Heart right ventricle (tissue), 16 donors: Measurements from ENCODE around the gene OR52E1. TPM values are rescaled to one million over a fixed set of nuclear protein-coding genes. Genes with fewer than 3 reads are reported as not detected.

Experiments used
- ATAC-seq, 8 donors: fragments of 200-7000 bp; cut with Tn5 transposase; one replicate each; pipeline ENCODE4 v1.9.1; 2020; ENCODE audit warnings: mild to moderate bottlenecking in 8 of 8, moderate library complexity in 8 of 8, moderate number of reproducible peaks in 1 of 8
- DNase-seq, 2 donors: peaks; one replicate each; pipeline ENCODE4 v3.0.0-alpha.2; 2020
- H3K27ac ChIP-seq, 10 donors: fragments of 200-600 bp; sonication (generic) in 2 of 10; one replicate each; pipeline versions ENCODE4 v1.5.0 to v1.8.0; 2020 to 2022; ENCODE audit warnings: mild to moderate bottlenecking in 3 of 10
- H3K27me3 ChIP-seq, 7 donors: fragments of 200-600 bp; one replicate each; pipeline ENCODE4 v1.8.0; 2021 to 2022; ENCODE audit warnings: mild to moderate bottlenecking in 2 of 7
- H3K36me3 ChIP-seq, 9 donors: fragments of 200-600 bp; sonication (generic) in 1 of 9; one replicate each; pipeline versions ENCODE4 v1.5.0 to v1.8.0; 2020 to 2022; ENCODE audit warnings: mild to moderate bottlenecking in 2 of 9
- H3K4me1 ChIP-seq, 9 donors: fragments of 200-600 bp; sonication (generic) in 1 of 9; one replicate each; pipeline versions ENCODE4 v1.5.0 to v1.8.0; 2020 to 2022; ENCODE audit warnings: mild to moderate bottlenecking in 4 of 9
- H3K4me3 ChIP-seq, 10 donors: fragments of 200-600 bp; sonication (generic) in 2 of 10; one replicate each; pipeline versions ENCODE4 v1.5.0 to v1.8.0; 2020 to 2022; ENCODE audit warnings: mild to moderate bottlenecking in 7 of 10, moderate library complexity in 2 of 10
- H3K9me3 ChIP-seq, 11 donors: fragments of 200-600 bp in 10 of 11; sonication (generic) in 2 of 11; one replicate each; pipeline versions ENCODE4 v1.5.0 to v1.8.0; 2013 to 2022; ENCODE audit warnings: mild to moderate bottlenecking in 2 of 11, control low read depth in 1 of 11, moderate library complexity in 1 of 11
- CTCF ChIP-seq, 9 donors: fragments of 200-600 bp; sonication (generic) in 2 of 9; IDR thresholded peaks; one replicate each; pipeline versions ENCODE4 v1.5.0 to v1.8.0; 2021 to 2022; ENCODE audit warnings: antibody characterized with exemption in 9 of 9, mild to moderate bottlenecking in 5 of 9, moderate library complexity in 1 of 9
- WGBS, 2 donors: extraction: QIAGEN DNeasy Blood & Tissue Kit; methylation state at CpG; one replicate each; pipeline ENCODE4 v1.1.7; 2013; ENCODE audit warnings: inconsistent platforms in 1 of 2; 5-methylcytosine and 5-hydroxymethylcytosine counted together
- intact Hi-C, 10 donors: fragments of 100-400 bp; cut with DNase I; formaldehyde crosslinking; loops; one replicate each; pipeline versions ENCODE4 v1.11.1 to v1.14.2; 2022
- polyA plus RNA-seq, 2 donors: library from polyadenylated mRNA; stranded (reverse); fragments of 200-250 nt; gene quantifications; one replicate each; pipeline ENCODE4 v1.2.3, GENCODE V29; 2013
- total RNA-seq, 10 donors: library from RNA; stranded (reverse); fragmentation: NEBNext Ultra II Directional in 3 of 10; extraction: Animal tissue kit (Norgen Biotek cat#: 25700) in 3 of 10; gene quantifications; one replicate each; pipeline versions ENCODE4 v1.2.1 to v1.2.4, GENCODE V29; 2021 to 2023
- donor health status: Arrhythmogenic right ventricular cardiomyopathy.
- donor health status: ischemic (EF 13 %, LVEDD 7.1; RV severe dilation, severe dysfunction).
- donor health status: healthy with polysubstance abuse.
- donor health status: DM: no; HTN: yes; CAD: no.
- donor health status: DM: no; HTN: no; CAD: no.
- donor health status: ischemic (EF 25% LVEDD 6.9; RV normal size, moderate dysfunction).
- donor health status: ischemic (EF 25% LVEDD 5.7; RV mildly dilated, moderate dysfunction).
- donor health status: healthy.
- donor health status: DM: yes; HTN: yes; CAD: no.
- donor health status: Ischemic cardiomyopathy.
- donor health status: ischemic (EF 35%, LVEDD 5.7; RV mildly dilated, moderate dysfunction).
- donor health status: nonischemic (EF 11% LVEDD 7.7; RV severe dilation, severe dysfunction).
- donor health status: DM: yes; HTN: yes; CAD: no.
- donor health status: PGD.
- donor health status: ischemic (EF 29% LVEDD 5.4; RV normal size, mild dysfunction).
- donor health status: nonischemic (EF 23%, LVEDD 6.1; RV moderate dilation, normal function).

Gene OR52E1
- total and polyA plus RNA-seq, 12 donors, result not detected

GRCh38 chr11:5092821-5093585 is 23.6 kb downstream of the OR52E1 start:
- no peaks in the 10 kb centered on the region for H3K36me3 ChIP-seq
- no peak overlapping the region for H3K27ac ChIP-seq
- H3K9me3 ChIP-seq, result no peaks in the 10 kb centered on the region
- H3K4me1 ChIP-seq, result no peaks in the 10 kb centered on the region
- 82 to 85% methylated on average over 8 of the region's 8 CpGs for WGBS, 2 donors
- no peaks in the 10 kb centered on the region for H3K27me3 ChIP-seq
- H3K4me3 ChIP-seq, result no peak overlapping the region
- TF ChIP-seq CTCF (IDR thresholded peaks at IDR 0.05), result no peak
- ATAC-seq (no peak), DNase-seq (no peak)
- intact Hi-C loops, result no loop called here

GRCh38 chr11:5096011-5096410 is 26.6 kb downstream of the OR52E1 start:
- Histone ChIP-seq H3K27ac (no peak overlapping the region), H3K4me3 (no peak overlapping the region), H3K9me3 (no peaks in the 10 kb centered on the region), H3K4me1 (no peaks in the 10 kb centered on the region), H3K27me3 (no peaks in the 10 kb centered on the region), H3K36me3 (no peaks in the 10 kb centered on the region)
- intact Hi-C loops, result no loop called here
- ATAC-seq, result no peak
- WGBS, 2 donors, result 70 to 74% methylated on average over 2 of the region's 2 CpGs
- TF ChIP-seq CTCF (IDR thresholded peaks at IDR 0.05), result no peak
- DNase-seq, result no peak

GRCh38 chr11:5102246-5102645 is 32.9 kb downstream of the OR52E1 start:
- no peak for TF ChIP-seq CTCF (IDR thresholded peaks at IDR 0.05)
- Histone ChIP-seq H3K27ac (no peak overlapping the region), H3K4me1 (no peaks in the 10 kb centered on the region), H3K4me3 (no peak overlapping the region), H3K27me3 (peaks cover 0 to 4% (median 0%) of the 10 kb centered on the region in 7 donors), H3K36me3 (no peaks in the 10 kb centered on the region), H3K9me3 (no peaks in the 10 kb centered on the region)
- DNase-seq (no peak), ATAC-seq (no peak)
- 29 to 34% methylated on average over 2 of the region's 2 CpGs for WGBS, 2 donors
- intact Hi-C loops, result no loop called here

- DNase-seq, result no peak
These were observed 33.7 kb downstream of the OR52E1 start for GRCh38 chr11:5103066-5103465.

More at GRCh38 chr11:5103066-5103465, 33.7 kb downstream of the OR52E1 start:
- Histone ChIP-seq H3K4me3 (no peak overlapping the region), H3K4me1 (no peaks in the 10 kb centered on the region), H3K36me3 (no peaks in the 10 kb centered on the region), H3K27ac (no peak overlapping the region), H3K9me3 (no peaks in the 10 kb centered on the region), H3K27me3 (peaks cover 0 to 4% (median 0%) of the 10 kb centered on the region in 7 donors)
- no peak for TF ChIP-seq CTCF (IDR thresholded peaks at IDR 0.05)
- ATAC-seq, result no peak
- intact Hi-C loops, result no loop called here
